CD4-positive, alpha-beta T cell treated with Interleukin-21 for 1 hour (primary cell): Measurements from ENCODE around the gene WRAP53.

Experiments
- DNase-seq: peaks from one replicate; pipeline ENCODE4 v3.0.0-alpha.2; 2020

WRAP53 gene

DNA sequence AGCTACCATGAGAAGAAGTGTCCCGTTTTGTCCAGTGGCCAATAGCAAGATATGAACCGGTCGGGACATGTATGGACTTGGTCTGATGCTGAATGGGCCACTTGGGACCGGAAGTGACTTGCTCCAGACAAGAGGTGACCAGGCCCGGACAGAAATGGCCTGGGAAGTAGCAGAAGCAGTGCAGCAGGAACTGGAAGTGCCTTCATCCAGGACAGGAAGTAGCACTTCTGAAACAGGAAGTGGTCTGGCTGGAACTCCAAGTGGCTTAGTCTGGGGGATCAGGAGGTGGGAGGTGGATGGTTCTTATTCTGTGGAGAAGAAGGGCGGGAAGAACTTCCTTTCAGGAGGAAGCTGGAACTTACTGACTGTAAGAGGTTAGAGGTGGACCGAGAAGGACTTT is 22.0 kb downstream of the WRAP53 start:
- no peak for DNase-seq

DNA sequence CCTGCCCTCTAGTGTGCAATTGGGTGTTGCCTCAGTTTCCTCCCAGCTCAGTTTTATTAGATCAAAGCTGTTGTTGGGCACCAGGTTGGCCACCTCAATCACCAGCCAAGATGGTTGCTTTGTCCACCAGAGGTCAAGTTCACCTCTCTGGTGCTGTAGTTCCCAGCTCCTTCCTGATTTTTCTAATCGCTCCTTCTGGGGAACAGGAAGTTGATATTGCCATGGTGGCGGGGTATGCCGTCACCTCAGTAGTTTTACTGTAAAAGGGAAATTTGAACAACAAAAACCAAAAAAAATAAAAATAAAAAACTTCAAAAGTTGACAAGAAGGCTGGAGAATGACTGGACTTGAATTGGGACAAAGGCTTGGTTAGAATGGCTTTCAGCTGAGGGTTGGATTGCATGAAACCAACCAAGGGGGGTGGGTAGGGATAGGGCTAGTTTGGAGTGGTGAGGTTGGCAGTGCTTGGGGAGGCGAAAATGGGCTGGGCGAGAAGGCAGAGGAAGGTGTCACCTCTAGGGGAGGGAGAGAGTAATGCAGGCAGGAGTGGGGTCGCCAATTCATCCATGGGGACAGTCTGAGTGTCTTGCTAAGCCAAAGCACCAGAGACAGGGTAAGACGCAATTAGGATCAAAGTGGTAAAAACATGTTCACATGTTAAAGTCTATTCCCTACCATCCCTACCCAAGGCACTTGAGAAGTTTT is 22.9 kb downstream of the WRAP53 start:
- DNase-seq = no peak

DNA sequence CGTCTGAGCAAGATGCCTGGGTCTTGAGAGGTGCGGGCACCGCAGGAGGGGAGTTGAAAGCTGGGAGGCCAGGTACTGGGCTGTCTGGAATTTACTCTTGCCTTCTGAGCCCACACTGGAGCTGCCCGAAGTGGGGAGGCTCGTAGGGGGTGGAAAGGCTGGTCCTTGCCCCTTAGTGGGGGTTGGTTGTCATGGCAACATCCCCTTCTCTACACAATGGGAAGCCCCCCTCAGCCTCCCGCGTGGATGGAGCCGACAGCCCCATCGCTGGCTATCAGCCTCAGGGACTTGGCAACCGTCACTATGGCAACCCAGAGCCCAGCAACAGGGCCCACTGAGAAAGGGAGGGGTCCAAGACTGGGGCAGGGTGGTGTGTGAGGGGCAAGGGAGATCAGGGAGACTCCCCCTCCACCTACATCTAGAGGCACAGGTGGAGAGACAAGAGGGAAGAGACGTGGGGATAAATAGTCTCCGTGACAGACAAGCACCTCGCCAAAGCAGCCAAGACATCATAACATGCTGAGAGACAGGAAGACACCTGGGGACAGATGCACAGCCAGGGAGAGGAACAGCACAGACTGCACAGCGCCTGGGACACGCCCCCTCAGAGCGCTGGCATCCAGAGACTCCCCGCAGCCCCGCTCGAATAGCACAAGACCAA is 24.0 kb downstream of the WRAP53 start:
- DNase-seq = no peak

DNA sequence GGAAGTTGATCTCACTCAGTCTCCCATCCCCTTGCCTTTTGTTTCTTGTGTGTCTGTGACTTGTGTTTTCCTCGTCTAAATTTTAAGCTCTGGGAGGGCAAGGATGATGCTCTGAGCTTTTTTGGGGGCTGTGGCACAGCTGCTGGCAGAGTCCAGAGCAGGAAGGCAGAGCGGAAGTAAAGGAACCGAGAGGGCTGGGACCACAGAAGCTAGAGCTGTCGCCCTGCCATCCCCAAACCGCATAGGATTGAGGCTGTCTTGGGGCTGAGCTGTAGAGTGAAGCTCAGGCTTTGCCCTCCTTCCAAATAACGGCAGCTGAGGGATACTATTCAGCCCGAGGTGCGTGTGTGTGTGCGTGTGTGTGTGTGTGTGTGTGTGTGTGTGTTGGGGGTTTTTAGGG is 25.5 kb downstream of the WRAP53 start:
- no peak for DNase-seq

DNA sequence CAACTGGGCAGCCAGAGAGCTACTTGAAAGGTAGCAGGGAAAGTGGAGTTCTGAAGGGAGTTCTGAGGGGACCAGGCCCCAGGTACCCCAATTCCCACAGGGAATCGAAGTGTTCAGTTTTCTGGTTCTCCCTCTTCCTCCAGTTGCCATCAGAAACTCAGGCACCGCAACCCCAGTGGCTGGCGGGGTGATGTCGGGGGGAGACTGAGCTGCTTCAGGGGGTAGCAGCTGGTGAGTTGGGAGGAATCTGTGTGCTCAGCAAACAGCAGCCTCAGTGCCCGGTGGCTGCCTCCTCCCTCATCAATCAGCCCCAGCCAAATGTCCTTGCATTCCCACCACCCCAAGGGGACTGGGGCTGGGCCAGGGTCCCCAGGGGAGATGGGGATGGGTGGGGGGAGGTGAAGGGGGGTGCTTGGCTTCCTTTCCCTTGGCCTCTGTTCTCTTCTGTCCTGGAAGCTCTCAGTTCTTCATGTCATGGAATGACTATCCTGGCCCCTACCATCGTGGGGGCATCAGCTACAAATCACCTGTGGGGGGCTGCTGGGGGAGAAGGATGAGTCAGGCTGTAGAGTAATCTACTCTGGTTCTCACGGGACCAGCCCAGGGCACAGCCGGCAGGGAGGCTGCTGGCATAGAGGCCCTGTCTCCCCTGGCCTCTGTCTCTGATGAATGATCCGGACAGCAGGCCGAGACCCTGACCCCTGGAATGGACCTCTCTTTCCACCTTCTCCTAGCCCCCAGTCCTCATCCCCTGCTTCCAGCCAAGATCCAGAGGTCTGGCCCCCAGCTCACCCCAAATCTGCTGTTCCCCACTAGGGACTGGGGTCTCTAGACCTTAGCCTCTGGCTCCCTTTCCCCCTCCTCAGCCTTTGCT is 26.7 kb downstream of the WRAP53 start:
- no peak for DNase-seq

DNA sequence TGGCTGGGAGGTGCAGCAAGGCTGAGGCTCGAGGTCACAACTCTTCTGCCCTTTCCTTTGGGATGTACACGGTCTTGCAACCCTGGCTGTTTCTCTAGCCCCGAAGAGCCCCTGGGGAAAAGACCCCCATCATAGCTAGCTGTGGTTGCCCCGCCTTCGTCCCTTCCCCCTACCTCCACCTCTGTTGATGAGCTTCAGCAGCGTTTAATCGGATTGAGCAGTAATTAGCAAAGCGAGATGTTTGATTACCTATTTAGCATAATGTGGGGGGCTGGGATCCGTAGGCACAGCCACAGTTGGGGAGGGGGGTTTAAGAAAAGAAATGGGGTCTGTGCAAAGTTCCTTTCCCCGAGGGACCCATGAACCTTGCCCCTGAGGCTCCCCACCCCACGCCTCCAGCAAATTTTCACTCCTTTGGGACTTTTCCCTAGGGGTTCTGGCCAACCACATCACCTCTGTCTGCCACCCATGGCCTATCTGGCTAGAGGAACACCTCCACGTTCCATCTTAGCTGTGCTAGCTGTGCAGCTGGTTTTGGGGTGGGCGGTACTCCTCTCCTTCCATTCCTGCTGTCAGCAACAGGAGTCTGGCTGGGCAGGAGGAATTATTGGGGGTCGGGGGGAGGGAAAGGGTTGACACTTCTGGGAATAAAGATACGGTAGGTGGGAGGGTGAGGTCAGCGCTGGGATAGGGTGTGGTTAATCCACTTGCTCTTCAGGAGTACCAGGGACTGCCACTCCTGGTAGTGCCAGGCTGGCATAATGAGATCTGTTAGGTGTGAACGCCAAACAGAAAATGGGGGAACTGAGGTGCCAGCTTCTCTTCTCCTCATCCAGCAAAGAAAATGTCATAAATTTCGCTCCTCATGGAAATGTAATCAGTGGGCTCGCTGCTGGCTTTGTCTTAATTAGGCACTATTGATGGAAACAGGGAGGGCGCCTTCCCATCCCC is 27.9 kb downstream of the WRAP53 start:
- DNase-seq = no peak

DNA sequence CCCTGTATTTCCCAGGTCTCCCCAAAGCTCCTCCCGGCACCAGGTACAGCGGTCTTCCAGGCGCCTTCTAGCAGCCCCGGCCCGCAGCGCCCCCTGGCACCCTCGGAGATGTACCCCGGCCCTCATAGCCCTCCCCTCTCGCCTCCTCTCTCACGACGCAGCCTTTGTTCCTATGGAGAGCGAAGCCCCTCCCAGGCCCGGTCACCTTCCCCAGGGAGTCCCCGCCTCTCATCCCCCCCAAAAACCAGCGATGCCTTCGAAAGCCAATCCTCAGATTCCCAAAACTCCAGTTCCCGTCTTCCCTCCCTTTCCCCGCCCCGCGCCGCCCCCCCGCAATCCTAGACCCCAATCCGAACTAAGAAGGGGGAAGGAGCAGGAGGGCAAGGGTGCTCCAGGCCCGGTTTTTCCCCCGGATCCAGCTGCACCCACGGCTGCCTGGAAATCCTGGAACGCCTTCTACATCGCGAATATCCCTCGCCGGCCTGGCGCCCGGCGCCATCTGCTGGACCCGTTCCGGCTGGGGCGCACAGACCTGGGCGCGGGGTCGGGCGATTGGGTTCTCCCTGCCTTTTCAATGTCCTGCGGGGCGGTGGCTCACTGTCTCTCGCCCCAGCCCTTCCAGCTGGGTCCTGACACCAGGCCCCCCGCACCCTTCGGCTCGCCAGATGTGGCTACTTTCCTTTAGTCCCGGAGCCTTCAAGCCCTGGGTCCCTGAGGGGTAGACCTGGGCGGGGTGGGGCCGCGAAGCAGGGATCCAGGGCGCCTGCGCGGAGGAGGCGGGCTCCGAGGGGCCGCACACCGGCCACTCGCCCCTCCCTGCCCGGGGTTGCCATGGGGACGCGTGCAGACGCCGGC is 28.9 kb downstream of the WRAP53 start, which contains the start of gene DNAH2:
Gene DNAH2 (plus strand): TSS at position 844 of the 855 bp plus-strand sequence. CDS start 1,991 bp downstream, outside the sequence.
- peak; percentile 27 for DNase-seq

DNA sequence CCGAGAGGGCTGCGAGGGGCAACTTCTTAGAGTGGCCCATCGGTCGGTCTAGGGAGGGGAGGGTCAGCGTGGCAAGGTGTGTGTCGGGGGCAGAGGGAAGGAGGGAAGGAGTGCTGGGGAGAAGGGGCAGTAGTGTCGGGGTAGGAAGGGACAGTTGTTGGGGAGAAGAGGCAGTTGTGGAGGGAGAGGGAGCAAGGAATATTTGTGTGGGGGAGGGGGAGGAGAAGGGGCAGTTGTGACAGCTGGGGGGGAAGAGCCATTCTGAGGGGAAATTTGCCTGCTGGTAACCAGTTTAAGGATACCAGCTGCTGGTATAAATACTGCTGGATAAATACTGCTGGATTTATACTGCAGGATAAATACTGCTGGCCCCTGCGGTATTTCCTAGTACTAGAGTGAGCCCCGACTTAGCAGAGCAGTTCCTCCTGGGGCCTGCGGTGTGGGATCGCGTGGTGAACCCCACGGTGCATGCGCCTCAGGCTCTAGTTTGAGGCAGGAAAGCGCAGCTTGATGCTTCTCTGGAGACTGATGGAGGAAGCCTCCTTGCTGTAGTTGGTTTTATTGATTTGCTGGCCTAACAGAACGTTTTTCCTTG is 29.6 kb downstream of the WRAP53 start:
- no peak for DNase-seq

DNA sequence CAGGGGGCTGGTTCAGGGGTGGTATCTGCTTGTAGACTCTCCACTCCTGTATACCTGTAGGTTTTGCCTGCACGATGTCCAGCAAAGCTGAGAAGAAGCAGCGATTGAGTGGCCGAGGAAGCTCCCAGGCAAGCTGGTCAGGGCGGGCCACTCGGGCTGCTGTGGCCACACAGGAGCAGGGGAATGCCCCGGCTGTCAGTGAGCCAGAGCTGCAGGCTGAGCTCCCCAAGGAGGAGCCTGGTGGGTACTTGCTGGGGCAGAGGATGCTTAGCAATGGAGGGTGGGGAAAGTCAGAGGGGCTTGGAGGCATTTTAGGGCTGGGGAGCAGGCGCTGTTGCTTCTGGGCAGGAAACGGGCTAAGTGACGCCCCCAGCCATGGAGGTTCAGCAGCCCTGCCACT is 31.4 kb downstream of the WRAP53 start:
- DNase-seq = no peak

DNA sequence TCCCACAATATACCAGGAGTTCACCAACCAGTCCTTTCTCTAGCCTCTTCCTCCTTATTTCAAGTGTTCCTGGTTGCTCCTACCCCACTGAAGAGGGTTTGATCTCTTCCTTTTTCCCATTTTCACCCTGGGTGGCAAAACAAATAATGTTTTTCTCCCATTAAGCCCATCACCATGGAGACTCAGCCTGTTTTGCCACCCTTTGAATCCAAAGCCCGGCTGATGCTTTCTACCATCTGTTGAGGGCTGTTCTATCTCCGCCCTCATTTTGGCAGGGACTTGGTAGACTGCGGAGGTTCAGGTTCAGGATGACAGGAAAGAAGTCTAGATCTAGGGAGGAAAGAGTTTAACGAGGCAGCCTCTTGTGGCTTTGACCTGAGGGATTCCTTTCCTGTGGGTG is 31.8 kb downstream of the WRAP53 start:
- no peak for DNase-seq

DNA sequence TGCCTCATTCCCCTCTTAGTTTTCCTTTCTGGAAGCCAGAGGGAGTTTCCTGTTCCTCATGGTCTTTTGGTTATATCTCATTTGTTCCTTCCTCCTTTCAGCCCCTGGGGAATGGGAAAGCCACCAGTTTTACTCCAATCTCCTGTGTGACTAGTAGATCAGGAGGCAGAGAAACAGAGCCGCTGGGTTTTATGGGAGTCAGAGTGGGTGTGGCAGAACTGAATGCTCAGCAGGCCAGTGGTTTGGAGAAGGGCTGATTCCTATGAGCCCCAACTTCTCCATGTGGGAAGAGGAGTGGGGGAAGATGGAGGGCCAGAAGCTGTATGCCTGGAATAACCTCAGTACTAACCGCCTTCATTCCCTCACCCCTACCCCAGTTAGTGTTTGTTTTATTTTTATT is 33.3 kb downstream of the WRAP53 start:
- no peak for DNase-seq

DNA sequence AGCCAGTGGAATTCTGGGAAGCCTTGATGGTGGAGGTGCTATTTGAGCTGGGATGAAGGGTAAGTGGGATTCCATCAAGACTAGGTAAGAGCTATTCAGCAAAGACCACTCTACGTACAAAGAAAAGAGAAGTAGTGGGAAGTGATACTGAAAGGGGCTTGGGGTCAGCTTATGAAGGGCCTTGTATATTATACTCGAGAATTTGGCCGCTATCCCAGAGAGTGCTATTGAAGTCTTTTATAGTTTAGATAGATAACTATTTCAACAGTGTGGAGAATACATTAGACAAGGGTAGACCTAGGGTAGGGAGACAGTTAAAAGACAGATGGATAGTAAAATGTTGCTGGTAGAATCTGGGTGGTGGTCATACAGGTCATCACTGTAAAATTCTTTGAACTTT is 39.6 kb downstream of the WRAP53 start:
- no peak for DNase-seq

DNA sequence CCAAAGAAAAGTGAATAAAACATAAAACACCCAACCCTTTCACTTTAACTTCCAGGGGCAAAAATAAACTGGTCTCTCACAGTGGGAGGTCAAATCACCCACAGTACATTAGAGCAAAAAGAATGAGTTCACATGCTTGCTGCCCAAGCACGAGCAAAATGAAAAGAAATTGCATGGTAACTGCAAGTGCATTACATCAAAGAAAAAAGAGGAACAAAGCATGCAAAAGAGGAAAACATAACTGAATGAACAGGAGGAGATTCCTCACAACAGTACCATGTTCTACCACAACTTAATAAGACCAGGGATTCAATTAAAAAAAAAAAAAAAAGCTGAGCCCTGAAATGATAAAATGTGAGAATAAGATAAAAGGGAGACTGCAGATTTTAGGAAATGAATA is 41.5 kb downstream of the WRAP53 start:
- DNase-seq = no peak

DNA sequence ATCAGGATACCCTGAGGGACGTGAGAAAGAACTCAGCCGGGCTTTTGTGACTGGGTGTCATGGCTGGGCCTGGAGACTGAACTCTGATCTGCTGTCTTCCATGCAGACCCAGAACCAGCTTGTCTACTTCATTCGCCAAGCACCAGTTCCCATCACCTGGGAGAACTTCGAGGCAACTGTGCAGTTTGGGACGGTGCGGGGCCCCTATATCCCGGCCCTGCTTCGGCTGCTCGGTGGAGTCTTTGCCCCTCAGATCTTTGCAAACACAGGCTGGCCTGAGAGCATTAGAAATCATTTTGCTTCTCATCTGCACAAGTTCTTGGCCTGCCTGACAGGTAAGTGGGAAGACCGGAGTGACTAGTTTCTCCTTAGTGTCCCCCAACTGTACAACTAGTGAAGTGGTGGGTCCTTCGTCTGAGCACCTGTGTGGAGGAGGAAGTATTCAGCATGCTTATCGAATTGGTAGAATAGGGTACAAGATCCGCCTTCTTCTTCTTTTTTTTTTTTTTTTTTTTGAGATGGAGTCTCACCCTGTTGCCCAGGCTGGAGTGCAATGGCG is 44.8 kb downstream of the WRAP53 start:
- no peak for DNase-seq

DNA sequence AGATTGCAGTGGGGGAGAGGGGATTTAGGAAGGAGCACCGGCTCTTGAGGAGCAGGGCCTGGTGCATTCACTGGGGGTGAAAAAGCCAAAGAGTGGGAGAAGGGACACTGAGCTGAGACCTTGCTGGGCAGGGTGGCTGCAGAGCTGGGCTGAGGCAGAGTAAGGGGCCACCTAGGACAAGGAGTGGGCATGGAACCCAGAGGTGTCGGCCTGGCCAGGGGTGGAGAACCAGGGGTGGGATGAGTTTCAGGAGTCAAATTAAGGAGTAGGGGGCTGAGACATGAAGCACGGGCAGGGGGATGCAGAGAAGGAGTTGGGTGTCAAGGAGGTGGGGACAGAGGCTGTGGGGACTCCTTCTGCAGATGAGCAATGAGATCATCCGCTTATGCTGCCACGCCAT is 49.3 kb downstream of the WRAP53 start:
- DNase-seq = no peak

DNA sequence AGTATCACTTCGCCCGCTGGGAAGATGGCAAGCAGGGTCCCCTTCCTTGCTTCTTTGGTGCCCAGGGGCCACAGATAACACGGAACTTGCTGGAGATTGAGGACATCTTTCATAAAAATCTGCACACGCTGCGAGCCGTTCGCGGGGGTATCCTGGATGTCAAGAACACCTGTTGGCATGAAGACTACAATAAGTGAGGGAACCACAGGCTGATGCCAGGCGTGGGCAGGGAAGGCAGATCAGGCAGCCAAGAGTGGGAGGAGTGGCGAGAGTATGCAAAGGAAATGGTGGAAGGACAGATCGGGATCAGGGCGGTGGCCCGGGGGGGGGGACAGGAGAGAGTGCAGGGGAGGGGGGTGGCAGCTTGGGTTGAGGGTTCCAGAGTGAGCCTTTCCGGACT is 51.5 kb downstream of the WRAP53 start:
- no peak for DNase-seq

DNA sequence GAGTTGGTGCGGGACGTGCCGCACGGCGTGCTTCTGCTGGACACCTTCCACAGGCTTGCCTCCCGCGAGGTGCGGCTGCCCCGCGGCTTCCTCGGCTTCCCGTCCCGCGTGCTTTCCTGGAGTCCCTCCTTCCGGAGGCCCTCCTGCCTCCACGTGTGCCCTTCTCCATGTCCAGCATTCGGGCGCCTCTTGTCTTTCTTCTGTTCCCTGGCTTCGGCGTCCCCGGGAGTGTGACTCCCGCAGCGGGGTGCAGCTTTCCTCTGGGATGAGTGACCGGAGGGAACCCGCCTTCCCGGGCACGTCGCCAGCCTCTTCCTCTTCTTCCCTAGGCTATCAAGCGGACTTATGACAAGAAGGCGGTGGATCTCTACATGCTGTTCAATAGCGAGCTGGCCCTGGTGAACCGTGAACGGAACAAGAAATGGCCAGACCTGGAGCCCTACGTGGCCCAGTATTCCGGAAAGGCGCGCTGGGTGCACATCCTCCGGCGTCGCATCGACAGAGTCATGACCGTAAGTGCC is 52.3 kb downstream of the WRAP53 start:
- DNase-seq = no peak

DNA sequence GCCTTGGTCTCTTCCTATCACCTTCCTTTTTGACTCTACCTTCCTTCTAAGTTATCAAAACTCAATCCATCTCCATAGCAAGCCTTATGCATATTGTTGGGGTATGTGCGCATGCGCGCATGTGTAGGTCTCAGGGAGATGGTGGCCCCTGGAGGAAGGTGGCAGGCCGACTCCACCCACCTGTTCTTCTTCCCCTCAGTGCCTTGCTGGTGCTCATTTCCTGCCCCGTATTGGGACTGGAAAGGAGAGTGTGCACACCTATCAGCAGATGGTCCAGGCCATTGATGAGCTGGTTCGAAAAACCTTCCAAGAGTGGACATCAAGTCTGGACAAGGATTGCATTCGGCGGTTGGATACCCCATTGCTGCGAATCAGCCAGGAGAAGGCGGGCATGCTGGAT is 54.5 kb downstream of the WRAP53 start:
- no peak for DNase-seq

DNA sequence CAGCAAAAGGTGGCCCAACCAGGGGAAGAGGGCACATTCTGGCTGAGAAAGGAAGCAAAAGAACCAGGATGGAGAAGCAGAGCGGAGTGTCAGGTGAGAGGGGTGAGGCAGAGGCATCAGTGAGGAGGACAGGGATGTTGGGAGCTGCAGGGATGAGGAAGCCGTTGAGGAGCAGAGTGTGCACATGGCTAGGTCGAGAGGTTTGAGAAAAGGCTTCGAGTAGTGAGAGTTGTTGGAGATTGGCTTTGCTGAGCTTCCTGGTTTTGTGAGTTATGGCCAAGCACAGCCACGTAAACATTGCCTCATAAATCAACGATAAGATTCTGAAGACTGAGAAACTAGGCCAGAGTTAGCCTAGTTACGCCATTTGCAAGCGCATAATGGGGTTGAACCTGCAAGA is 56.1 kb downstream of the WRAP53 start:
- no peak for DNase-seq

DNA sequence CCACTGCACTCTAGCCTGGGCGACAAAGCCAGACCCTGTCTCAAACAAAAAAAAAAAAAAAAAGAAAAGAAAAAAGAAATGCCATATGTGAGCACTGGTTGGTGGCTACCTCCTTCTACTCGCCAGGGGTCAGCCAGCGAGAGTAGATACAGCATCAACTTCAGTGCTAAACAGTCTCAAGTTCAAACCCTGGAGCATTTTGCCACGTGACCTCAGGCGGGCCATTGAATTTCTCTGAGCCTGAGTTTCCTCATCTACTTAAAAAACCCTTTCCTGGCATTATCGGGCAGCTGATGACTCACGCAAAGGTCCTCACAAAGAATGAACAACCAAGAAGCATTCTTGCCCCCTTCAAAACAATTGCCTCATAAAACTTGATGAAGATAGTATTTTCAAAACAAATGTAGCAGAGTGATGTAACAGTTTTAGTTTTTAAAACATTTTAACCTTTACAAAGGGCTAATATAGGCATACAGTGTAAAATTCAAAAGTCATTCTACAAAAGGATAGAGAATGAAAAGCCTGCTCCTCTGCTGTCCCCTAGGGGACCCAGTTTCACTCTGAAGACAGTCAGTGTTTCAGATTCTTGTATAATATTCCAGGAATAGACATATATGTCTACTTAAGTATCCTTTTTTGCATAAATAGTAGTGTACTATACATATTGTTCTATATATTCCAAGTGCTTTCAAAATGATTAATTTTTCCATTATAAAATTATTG is 57.6 kb downstream of the WRAP53 start:
- no peak for DNase-seq
